AG09319 (cell line): ENCODE results near the gene MARCOL.

Source experiments
- DNase-seq: peaks from one replicate; pipeline ENCODE4 v3.0.0-alpha.2; 2010; ENCODE audit warnings: low read depth; ENCODE audit errors: extremely low read depth
- TF ChIP-seq, protein P1 (sequence below): IDR thresholded peaks from 2 replicates; pipeline ENCODE4 v1.5.1; 2011; ENCODE audit warnings: low read depth, mild to moderate bottlenecking, inconsistent platforms, low read length, moderate library complexity

The MARCOL gene

DNA sequence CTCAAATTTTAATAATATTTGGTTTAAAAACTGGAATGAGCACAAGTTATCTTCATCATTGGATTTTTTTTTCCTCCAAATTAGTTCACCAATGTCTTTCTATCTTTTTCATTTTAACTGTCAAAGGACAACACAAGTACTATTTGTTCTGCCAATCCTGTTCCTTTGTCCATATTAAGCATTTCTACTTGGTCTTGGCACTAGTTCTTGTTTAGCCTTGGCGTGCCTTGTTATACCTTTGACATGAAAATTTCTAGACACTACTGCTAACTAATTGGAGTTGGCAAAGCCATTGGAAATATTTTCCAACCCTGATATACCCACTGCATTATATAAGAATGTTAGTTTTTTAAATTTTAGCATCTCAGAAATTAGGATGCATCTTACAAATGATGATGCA, 31.7 kb upstream of the MARCOL start:
- TF ChIP-seq, protein P1, sequence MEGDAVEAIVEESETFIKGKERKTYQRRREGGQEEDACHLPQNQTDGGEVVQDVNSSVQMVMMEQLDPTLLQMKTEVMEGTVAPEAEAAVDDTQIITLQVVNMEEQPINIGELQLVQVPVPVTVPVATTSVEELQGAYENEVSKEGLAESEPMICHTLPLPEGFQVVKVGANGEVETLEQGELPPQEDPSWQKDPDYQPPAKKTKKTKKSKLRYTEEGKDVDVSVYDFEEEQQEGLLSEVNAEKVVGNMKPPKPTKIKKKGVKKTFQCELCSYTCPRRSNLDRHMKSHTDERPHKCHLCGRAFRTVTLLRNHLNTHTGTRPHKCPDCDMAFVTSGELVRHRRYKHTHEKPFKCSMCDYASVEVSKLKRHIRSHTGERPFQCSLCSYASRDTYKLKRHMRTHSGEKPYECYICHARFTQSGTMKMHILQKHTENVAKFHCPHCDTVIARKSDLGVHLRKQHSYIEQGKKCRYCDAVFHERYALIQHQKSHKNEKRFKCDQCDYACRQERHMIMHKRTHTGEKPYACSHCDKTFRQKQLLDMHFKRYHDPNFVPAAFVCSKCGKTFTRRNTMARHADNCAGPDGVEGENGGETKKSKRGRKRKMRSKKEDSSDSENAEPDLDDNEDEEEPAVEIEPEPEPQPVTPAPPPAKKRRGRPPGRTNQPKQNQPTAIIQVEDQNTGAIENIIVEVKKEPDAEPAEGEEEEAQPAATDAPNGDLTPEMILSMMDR: no peak
- no peak for DNase-seq

DNA sequence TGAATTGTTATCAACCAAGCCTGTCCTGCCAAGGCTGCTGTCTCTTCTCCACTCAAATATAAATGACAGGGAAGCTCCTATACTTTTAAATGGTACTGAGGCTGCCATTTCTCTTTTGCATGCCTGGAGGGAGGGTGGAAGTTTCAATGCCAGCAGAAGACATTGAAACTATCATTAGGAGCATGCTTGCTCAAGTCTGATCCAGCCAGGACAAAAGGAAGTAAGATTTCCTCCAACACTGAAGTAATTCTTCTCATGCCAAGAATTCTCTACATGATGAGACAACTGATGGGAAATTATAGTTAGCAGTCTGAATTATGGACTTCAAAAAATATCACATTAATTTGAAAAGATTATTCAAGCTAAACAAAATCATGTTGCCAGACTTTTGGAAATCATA, 30.1 kb upstream of the MARCOL start:
- TF ChIP-seq, protein P1: no peak
- DNase-seq: no peak

DNA sequence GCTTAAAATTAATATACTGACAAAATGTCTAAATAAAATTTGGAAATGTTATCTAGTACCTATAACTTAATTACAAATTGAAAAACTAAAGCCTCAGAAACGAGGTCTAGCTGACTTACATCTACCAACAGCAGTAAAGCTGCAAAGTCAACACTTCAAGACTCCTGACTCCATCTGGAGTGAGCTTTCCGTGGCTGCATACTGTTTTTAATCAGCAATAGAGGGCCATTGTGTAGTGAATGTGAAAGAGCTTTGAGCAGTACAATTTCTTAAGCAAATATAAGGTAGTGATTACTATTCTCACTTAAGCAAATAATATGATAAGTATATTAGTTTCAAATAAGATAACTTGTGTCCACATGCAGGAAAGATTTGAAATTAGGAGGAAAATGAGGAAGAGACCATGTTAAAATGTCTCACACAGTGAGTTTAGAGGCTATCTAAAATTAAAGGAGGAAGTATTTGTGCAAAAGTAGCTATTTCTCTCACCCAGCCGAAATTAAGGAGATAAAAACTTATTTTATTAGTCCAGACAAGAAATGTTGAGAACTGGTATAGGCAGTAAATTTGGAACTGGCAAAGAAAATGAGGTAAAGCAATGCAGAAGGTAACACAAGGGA, 29.1 kb upstream of the MARCOL start:
- TF ChIP-seq, protein P1: no peak
- no peak for DNase-seq

- no peak for DNase-seq
These were observed 23.6 kb upstream of the MARCOL start for GRCh38 chr5:148214665-148215185.

GRCh38 chr5:148221508-148221907, 16.8 kb upstream of the MARCOL start:
- no peak for DNase-seq

More at GRCh38 chr5:148214665-148215185, 23.6 kb upstream of the MARCOL start:
- TF ChIP-seq, protein P1: no peak

DNA sequence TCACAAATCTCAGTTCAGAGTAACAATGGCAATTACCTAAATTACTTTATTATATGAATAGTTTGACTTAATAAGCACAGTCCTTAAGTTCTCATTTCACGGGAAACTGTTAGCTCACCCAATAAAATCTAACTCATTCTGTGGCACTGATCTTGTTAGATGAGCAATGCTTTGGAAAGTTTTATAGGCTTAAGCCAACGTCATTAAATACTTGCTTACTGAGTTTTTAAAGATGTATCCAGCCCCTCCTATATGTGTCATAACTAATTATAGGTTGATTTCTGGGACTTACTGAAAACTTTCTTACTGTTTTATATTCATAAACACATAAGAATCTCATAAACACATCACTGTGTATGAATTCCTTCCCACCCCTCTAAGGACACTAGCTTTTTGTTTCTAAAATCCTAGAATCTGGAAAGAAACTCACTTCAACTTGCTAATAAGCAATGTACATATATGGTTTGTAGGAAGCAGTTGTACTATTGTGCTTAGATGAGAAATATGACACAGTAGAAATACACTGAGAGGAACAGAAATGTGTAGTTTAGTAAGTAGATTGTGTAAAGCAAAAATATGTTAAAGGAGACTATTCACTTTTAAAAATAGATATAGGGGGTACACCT, 14.1 kb upstream of the MARCOL start:
- DNase-seq: no peak
- TF ChIP-seq, protein P1: no peak

More at GRCh38 chr5:148221508-148221907, 16.8 kb upstream of the MARCOL start:
- TF ChIP-seq, protein P1: no peak

DNA sequence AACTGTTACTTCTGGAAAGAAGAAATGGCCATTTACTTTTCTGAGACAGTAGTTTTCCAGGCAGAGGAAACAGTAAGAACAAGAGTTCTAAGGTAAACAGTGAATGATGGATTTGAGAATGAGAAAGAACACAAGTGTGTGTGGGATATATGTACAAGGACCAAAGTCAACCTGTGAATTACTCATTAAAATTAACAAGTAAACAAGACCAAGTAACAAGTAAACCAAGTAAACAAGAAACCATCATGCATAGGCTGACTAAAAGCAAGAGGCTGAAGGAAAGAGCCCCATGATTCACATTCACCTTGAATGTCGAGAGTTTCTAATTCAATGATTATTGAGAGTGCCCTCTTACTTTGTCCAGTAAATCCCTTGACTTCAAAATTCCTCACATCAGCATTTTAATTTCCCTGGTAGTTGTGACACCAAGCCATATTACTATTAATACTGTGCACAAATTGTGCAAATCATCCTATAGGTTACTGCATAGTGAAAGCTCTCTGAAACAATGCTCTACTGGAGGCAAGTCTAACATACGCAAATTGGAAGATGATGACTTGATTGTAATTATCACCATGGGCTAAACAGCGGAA, 9.8 kb upstream of the MARCOL start:
- TF ChIP-seq, protein P1: no peak
- DNase-seq: no peak
